Amniotic stem cell (primary cell): ENCODE data around the gene SERAC1.
"Not testable (repeated sequence)": the region's sequence is repeated elsewhere in the genome, so short reads cannot be mapped to it uniquely, and the experiment has no call there.

Source experiments
- DNase-seq: peaks from one replicate; lab custom pipeline; 2025; lab: John Stamatoyannopoulos, UW

SERAC1 gene

DNA sequence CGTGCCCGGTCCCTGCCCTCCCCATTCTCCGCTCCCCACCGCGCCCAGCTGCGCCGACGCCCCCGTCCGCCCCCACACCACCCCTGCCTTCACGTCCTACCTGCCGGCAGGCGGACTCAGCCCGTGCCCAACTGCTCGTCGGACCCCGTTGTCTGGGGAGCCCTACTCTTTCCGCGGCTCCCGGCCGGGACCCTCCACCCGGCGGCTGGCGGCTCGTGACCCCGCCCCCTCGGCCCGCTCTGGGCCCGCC, at the start of gene SERAC1:
TSS of gene SERAC1 (minus strand) at position 223 of the 250 bp plus-strand sequence. CDS start 9,899 bp downstream, outside the sequence.
- no peak for DNase-seq

DNA sequence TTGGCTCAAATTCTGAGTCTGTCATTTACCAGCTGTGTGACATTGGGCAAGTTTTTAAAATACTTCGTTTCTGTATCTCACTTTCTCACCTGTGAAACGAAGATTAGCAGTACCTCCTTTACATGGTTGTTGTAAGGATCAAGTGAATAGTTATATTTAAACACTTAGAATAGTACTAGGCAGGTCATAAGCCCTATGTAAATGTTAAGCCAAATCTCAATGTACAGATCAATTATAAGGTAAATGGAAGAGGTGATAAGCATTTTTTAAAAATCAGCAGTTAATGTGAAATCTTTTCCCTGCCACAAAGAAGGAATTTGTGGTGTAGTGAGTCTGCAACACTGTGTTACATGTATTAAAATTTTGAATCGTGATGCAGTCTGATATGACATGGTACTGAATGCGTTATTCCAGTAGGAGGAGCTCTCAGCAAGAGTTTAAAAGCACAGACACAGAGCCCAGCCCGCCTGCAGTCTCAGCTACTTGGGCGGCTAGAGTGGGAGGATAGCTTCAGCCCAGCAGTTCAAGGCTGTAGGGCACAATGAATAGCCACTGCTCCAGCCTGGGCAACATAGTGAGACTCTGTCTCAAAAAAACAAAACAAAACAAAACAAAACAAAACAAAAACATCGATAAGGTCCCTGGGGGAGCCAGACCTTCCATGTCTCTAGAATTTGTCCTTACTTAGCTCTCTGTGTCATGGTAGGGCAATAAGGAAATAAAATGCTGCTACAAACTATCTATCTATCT, 46.0 kb upstream of the SERAC1 start:
- peak; percentile 40 for DNase-seq

DNA sequence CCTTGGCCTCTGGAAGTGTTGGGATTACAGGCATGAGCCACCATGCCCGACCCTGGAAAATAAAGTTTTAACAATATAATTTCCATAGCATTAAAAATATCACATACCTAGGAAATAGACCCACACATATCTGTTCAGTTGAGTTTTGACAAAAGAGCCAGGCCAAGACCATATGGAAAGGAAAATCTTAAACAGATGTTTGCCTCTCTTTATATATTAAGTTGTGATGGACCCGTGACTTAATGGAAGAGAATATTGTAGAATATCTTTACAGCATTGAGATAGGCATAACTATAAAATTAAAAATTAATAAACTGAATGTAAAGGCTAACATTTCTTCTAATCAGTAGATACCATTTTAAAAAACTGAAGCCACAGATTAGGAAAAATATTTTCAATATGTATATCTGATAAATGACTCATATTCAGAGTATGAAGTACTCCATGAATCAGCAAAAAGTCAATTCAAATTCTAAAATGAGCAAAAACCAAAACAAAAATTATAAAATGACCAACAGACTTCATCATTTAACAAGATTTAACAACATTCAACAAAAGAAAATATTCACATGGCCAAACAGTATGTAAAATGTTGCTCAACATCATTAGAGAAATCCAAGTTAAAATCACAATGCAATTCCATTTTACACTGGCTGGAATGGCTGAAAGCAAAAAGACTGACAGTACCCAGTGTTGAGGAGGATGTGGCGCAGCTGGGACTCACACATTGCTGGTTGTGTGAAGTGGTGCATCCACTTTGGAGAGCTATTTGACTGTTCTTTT, 43.4 kb upstream of the SERAC1 start:
- no peak for DNase-seq

DNA sequence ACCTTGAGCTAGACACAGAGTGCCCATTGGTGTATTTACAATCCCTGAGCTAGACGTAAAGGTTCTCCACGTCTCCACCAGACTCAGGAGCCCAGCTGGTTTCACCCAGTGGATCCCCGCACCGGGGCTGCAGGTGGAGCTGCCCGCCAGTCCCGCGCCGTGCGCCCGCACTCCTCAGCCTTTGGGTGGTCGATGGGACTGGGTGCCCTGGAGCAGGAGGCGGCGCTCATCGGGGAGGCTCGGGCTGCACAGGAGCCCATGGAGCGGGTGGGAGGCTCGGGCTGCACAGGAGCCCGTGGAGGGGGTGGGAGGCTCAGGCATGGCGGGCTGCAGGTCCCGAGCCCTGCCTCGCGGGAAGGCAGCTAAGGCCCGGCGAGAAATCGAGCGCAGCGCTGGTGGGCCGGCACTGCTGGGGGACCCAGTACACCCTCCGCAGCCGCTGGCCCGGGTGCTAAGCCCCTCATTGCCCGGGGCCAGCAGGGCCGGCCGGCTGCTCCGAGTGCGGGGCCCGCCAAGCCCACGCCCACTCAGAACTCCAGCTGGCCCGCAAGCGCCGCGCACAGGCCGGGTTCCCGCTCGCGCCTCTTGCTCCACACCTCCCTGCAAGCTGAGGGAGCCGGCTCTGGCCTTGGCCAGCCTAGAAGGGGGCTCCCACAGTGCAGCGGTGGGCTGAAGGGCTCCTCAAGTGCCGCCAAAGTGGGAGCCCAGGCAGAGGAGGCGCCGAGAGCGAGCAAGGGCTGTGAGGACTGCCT, 41.7 kb upstream of the SERAC1 start:
- not testable (repeated sequence) for DNase-seq

DNA sequence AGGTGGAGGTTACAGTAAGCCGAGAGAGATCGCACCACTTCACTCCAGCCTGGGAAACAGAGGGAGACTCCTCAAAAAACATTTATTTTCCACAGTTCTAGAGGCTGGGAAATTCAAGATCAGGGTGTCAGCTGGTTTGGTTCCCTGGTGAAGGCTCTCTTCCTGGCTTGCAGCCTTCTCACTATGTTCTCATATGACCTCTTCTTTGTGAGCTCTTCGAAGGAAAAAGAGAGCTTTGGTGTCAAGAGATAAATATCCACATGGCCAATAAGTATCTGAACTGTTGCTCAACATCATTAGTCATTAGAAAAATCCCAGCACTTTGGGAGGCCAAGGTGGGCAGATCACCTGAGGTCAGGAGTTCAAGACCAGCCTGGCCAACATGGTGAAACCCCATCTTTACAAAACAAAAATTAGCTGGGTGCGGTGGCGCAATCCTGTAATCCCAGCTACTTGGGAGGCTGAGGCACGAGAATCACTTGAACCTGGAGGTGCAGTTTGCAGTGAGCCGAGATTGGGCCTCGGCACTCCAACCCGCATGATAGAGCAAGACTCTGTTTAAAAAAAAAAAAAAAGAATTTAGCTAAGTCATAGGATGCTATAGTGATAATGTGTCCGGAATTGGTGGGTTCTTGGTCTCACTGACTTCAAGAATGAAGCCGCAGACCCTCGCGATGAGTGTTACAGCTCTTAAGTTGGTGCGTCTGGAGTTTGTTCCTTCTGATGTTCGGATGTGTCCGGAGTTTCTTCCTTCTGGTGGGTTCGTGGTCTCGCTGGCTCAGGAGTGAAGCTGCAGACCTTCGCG, 40.4 kb upstream of the SERAC1 start:
- not testable (repeated sequence) for DNase-seq

DNA sequence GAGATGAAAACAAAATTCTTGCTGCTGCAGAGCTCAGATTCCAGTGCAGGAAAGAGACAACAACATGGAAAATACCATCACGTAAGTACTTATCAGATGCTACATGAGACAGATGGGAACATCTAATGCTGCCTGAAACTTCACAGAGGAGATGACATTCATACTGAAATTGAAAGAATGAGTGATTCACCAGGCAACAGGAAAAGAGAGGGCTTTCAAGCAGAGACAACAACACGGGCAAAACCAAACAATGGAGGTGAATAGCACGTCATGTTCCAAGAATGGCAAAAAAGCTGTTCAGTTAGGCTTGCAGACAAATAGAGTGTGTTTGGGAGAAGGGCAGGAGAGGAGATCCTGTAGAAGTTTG, 39.3 kb upstream of the SERAC1 start:
- peak; percentile 27 for DNase-seq

DNA sequence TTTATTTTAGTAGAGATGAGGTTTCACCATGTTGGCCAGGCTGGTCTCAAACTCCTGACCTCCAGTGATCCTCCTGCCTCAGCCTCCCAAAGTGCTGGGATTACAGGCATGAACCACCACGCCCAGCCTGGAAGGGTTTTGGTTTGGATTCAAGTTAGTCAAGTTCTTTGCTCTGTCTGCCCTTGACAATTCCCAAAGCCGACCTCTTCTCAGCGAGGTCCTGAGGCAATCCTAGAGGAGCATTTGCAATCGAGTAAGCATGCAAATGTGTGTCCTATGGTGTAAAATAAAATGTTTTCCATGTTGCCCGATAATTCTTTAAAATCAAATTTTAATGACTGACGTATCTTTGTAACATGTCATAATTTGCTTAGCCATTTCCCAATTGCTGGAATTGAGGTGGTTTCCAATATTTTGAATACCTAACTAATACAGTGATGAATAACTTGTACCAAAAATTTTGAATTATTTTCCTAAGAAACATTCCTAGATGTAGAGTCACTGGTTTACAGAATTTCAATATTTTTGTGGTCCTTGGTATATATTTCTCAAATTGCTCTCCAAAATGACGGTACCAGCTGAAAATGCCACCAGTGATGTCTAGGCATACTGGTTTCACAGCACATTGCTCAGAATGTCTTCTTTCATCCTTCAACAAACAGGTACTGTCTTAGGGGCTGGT, 38.8 kb upstream of the SERAC1 start:
- no peak for DNase-seq

DNA sequence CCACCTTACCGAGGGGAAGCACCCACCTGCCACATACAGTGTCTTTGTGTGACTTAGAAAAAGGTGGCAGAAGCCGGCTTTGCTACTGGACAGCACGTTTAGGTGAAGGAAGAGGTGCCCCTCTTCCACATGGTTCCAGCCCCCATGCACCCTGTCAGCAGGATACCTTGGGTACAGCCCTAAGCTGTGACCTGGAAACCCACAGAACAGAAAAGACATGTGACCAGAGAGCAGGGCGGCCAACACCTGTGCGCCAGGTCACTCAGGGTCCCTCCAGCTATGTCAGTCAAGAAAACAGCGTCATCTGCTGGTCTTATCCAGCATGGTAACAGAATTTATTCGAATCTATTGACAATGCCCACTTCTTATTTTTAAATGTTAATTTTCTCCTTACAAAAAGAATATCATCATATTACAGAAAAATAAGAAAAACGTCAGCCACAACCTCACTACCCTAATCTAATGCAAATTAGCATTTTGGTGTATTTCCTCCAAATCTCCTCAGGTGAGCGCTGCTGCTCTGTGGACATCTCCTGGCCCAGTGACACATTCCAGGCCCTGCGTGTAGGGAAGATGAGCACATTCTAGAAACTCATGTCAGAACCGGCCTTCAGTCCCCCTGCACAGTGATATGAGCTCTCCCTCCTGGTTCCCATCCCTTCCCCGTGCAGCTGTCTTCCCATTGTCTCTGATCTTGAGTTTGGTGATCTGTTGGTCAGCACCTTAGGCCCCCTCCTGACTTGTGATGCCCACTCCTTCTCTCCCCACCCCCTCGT, 37.3 kb upstream of the SERAC1 start:
- no peak for DNase-seq

DNA sequence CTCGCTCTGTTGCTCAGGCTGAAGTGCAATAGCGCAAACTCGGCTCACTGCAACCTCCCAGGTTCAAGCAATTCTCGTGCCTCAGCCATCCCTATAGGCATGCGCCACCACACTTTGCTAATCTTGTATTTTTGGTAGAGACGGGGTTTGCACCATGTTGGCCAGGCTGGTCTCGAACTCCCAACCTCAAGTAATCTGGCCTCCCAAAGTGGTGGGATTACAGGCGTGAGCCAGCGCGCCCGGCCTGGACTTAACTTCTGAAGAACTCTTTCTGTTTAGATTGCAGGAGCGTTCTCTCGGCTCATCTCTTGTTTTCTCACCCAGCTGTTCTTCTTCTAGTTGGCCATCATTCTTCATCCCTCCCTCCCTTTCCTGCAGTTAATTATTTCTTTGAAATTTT, 30.4 kb upstream of the SERAC1 start:
- no peak for DNase-seq

DNA sequence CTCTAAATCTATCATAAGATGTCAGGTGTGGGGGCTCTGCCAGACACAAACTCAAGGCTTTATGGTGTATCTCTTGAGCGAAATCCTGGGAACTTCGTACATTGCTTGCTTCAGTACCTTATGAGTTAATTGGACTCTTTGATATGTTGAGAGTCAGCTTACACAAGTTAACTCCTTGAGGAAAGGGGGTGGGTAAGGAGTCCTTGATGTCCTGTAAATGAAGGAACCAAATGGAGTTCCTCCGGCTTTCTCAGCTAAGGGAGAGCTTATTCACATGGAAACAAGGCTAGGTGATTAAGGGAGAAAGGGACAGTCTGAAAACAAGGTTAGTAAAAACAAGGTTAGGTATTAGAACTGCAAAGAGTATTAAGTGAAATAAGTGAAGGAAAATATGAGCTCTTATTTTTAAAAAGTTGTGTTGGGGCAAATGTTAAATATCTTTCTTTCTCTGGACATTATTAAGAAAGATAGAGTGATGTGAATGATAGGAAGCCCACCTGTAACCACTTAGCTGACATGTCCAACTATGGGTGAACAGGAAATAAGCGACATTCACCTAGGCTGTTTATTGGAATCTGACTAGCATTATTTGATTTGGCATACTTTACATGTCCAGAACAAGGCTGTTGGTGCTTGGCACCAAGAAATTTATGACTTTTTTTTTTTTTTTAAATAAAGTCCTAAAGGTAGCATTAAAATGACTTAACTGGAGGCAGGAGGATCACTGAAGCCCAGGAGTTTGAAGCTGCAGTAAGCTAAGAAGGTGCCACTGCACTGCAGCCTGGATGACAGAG, 26.6 kb upstream of the SERAC1 start:
- no peak for DNase-seq

DNA sequence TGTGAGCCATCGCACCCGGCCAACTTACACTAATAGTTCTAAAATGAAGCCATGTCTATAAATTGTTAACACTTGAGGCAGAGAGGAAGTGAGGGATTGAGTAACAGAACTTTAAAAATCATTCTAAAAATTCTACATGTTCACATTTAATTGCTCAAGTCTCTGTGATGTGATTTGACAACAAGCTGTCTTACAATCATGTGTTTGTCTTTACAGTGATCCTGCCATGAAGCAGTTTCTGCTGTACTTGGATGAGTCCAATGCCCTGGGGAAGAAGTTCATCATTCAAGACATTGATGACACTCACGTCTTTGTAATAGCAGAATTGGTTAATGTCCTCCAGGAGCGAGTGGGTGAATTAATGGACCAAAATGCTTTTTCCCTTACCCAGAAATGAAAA, 23.7 kb upstream of the SERAC1 start:
- no peak for DNase-seq

DNA sequence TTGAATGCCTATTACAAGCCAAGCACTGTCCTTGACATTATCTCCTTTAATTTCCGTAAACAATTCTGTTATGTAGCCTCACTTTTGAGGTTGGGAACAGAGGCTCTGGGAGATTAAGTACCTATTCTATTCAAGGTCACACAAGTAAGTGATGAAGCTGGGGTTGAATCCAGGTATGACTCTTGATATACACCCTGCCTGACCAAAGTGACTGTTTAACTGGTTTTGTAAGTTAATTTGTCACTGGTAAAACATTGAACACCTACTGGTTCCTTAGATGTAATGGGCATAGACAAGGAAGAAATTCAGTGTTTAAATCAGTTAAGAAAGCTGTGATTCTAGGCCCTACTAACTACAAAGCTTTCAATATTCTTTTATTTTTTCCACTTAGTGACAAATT, 23.0 kb upstream of the SERAC1 start:
- DNase-seq, result no peak

DNA sequence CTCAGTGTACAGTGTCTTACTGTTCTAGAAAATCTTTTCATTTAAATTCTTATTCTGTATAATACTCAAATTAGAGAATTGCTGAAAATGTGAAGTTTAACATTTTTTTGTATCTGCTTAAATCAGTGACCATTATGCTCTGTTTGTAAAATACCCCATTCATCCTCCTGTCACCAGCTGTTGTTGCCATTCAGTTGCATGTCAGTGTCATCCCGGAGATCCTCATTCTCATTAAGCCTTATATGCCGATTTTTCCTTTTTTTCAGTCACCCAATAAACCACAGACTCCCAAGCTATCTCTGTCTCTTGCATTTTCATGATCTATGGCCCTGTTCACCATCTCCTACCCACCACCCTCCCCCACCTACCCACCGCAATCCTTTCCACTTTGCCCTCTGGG, 20.5 kb upstream of the SERAC1 start:
- DNase-seq, result no peak

DNA sequence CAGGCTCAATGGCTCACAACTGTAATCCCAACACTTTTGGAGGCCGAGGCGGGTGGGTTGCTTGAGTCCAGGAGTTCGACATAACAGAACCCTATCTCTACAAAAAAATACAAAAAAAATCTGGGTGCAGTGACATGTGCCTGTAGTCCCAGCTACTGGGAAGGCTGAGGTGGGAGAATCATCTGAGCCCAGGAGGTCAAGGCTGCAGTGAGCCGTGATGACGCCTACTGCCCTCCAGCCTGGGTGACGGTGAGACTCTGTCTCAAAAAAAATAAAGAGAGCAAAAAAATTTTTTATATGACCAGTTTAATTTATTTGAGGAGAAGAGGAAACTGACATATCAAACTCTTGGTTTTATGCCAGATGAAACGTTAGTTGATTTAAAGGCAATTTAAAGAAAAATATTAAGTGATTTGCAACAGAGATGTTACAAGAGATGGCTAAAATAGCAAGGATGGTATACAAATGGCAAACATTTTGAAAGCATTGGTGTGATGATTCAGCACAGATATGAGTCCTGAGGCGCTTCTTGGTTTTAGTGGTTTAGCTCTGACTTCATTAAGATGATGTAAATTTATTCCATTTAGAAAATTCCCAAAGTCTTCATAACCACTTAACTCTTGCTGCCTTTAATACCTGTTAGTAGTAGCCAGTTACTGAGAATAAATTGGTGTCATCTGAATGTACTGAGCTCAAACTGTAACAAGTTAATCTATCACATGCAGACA, 17.8 kb upstream of the SERAC1 start:
- DNase-seq, result no peak

DNA sequence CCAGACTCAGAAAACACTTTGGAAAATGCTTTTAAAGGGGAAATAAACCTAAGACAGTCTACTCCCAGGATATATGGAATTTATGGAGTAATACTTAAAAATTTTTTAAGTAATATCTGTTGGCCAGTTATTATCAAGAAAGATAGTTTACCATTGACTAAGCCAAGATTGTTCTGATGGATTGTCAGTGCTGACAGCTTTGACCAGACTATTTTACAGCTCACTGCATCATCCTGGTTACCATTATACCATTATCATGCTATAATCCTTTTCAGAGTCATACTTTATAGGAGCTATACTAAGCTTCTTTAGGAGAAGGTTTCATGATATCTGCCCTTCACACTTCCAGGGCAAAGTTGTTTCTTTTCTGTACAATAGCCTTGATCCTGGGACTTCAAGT, 16.5 kb upstream of the SERAC1 start:
- DNase-seq, result no peak

DNA sequence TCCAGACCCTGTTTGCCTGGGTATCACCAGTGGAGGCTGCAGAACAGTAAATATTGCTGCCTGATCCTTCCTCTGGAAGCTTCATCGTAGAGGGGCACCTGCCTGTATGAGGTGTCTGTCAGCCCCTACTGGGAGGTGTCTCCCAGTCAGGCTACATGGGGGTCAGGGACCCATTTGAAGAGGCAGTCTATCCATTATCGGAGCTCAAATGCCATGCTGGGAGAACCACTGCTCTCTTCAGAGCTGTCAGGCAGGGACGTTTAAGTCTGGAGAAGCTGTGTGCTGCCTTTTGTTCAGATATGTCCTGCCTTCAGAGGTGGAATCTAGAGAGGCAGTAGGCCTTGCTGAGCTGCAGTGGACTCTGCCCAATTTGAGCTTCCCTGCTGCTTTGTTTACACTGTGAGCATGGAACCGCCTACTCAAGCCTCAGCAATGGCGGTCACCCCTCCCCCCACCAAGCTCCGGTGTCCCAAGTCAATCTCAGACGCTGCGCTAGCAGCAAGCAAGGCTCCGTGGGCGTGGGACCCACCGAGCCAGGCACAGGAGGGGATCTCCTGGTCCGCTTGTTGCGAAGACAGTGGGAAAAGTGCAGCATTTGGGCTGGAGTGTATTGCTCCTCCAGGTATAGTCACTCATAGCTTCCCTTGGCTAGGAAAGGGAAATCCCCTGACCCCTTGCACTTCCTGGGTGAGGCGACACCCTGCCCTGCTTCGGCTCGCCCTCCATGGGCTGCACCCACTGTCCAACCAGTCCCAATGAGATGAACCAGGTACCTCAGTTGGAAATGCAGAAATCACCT, 15.3 kb upstream of the SERAC1 start:
- not testable (repeated sequence) for DNase-seq

DNA sequence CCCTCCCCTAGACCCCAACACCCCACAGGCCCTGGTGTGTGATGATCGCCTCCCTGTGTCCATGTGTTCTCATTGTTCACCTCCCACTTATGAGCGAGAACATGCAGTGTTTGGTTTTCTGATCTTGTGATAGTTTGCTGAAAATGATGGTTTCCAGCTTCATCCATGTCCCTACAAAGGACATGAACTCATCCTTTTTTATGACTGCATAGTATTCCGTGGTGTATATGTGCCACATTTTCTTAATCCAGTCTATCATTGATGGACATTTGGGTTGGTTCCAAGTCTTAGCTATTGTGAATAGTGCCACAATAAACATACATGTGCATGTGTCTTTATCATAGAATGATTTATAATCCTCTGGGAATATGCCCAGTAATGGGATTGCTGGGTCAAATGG, 9.7 kb upstream of the SERAC1 start:
- DNase-seq, result not testable (repeated sequence)

DNA sequence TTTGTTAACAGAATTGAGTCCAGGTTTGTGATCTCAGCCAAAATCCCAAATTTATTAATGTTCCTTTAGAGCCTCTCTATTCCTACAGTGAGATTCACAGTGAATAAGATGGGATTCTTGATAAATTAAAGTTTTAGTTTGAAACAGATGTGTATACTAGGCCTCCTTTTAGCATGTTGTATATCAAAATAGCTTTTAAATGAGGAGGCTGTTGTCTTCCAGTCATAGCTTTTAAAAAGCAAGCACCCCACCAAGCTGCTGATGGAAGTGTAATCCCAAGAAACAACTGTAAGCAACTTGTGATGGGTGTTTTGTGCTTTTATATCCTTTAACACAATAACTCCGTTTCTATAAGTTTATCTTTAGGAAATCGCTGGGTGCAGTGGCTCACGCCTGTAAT, 7.0 kb upstream of the SERAC1 start:
- no peak for DNase-seq

DNA sequence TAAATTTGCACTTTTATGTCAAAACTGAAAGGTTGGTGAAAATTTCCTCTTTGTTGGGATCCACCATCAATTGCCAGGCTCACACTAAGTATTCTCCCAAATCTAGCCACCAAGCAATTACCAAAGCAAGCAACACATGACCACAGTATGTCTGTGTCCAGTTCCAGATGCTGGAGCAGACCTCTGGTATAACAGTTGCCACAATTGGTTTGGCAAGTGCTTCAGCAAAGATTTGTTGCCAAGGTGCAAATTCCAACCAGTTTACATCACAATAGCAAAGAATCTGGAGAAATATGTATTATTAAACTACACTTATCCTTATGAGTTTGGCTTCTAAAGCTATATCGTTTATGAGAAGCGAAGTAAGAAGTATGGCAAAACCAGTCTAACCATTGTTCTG, 6.5 kb upstream of the SERAC1 start:
- DNase-seq, result peak; percentile 56
